HG03378 (cell line): Measurements from ENCODE around the gene SVIL.
"Not testable (repeated sequence)": the region's sequence is repeated elsewhere in the genome, so short reads cannot be mapped to it uniquely, and the experiment has no call there.

Experiments used
- ATAC-seq: cut with Tn5 transposase; IDR thresholded peaks from one replicate; pipeline ENCODE4 v1.9.1; 2021; ENCODE audit warnings: mild to moderate bottlenecking, moderate library complexity; ENCODE audit not compliant: unreplicated experiment

SVIL gene

GRCh38 chr10:29606693-29607092, 28.1 kb downstream of the SVIL start:
- ATAC-seq = not testable (repeated sequence)

DNA sequence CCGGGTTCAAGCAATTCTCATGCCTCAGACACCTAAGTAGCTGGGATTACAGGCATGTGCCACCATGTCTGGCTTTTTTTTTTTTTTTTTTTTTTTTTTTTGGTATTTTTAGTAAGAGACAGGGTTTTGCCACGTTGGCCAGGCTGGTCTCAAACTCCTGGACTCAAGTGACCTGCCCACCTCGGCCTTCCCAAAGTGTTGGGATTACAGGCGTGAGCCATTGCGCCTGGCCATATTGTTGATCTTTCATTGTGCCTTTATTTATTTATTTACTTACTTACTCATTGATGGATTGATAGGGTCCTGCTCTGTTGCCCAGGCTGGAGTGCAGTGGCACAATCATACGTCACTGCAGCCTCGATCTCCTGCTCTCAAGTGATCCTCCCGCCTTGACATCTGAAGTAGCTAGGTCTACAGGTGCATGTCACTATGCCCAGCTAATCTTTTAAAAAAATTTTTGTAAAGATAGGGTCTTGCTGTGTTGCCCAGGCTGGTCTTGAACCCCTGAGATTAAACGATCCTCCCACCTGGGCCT, 30.4 kb downstream of the SVIL start:
- no peak for ATAC-seq

DNA sequence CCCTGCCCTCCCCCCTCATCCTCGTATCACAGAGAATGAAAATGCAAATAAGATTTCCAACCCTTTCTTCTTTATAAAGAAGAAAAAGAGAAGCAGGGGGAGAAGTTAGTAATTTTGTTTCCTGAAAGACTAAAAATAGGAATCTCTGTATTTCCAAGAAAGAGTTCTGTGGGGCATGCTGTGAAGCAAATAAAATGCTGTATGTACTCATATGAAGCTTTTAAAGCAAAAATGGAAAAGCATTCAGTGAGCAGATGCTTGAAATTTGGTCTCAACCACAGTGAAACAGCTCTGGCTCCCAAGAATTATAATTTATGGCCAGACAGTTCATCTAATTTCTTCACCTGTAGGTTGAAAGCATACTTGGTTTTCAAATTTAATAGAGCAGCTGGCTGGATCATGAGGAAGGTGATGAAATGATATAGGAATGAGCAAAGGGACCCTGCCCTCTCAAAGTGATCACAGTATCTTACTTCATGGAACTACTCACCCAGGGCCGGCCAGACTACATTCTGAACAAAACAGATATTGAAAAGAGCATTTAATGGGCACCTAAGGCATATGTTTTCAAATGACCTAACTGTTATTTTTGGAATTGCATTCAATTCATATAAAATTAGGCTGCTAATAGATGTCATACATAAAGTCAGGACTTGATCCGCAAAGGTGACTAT, 31.4 kb downstream of the SVIL start:
- no peak for ATAC-seq

DNA sequence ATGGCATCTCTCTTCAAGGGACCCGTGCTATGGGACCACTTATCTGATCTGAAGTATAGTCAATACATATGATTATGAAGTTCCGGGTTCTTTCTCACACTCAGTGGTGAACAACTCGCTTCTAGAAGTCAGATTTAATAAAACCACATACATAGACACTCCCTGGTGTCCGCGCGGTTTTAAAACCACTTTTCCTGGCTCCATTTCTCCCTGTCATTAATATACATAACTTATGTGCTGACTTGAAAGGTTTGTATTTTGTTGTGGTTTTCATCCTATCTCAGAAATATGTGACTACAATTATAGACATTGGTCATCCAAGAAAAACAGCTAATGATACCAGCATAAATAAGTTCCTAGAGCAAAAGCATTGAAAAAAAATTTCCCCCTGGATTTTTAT, 34.0 kb downstream of the SVIL start:
- ATAC-seq = no peak

- no peak for ATAC-seq
Observed at GRCh38 chr10:29600067-29600466, 34.7 kb downstream of the SVIL start.

- ATAC-seq = no peak
Observed at GRCh38 chr10:29598851-29599311, 35.9 kb downstream of the SVIL start.

DNA sequence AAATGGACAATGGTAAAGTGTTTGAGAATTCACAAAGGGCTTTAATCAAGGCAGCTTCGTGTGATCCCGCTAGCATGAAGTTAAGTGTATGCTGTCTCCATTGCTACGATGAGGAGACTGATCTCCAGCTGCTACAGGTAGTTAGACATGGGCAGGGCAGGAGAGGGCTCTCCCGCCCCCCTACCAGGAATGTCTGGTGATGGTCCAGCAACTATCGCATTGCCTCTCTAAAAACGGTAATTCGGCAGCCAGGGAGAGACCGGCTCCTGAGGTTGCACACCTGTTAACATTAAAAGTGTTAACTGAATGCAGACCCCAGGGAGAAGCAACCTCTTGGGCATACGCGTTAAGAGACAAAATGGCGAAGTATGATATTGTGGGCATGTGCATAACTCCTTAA, 37.9 kb downstream of the SVIL start:
- ATAC-seq = no peak

- no peak for ATAC-seq
Observed at GRCh38 chr10:29596356-29596755, 38.4 kb downstream of the SVIL start.

DNA sequence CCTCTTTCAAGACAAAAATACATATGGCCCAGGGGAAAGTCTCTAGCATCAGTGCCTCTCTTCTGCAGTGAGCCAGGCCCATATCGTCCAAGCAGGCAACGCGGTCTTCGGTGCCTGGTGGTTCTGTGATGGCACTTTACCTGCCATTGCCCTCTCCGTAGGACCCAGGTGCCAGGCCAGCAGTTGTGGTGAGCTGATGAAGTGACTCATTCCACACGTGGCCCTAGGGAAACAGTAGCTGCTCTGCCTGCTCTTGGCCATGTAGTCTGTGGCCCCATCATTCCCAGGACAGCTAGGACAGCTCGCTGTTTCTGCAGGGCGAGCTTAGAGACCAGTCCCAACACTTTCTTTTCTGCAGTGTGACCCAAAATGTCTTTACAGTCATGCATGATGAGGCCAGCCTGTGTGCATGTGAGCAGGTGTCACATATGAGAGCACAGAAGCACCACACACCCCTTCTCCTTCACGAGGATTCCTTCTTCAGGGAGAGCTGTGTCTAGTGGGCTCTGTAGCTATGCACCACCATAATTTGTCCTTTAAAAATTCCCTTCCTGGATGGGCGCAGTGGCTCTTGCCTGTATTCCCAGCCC, 39.0 kb downstream of the SVIL start:
- no peak for ATAC-seq

DNA sequence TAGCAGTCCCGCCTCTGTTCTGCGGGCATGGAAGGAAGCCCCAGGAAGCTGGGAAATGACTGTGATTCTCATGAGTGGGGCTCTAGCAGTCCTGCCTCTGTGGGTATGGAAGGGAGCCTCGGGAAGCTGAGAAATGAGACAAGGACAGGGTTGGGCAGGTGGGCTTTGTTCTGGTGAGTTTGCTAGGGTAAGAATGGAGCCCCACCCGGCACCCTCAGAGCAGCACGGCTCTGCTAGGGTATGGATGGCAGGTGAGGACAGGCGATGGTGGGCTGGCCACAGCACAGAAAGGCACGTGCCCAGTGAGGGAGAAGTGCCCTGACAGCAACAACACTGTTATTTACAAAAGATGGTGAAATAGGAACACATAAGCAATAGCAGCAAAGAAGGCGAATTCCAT, 39.6 kb downstream of the SVIL start:
- no peak for ATAC-seq

DNA sequence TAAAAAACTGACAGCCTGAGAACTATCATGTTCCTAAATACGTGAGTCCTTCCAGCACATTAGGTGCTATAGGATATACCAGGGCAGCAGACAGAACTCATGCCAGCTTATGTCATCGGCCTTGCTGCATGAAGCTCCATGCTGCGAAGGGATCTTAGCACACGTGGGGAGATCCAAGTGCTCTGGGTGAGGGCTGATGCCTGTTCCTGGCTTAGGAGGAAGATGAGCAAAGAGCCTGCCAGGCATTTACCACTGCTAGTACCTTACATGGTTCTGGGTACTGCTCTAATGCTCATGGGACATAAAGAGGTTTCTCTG, 43.2 kb downstream of the SVIL start:
- no peak for ATAC-seq

GRCh38 chr10:29590915-29591650, 43.7 kb downstream of the SVIL start:
- no peak for ATAC-seq

DNA sequence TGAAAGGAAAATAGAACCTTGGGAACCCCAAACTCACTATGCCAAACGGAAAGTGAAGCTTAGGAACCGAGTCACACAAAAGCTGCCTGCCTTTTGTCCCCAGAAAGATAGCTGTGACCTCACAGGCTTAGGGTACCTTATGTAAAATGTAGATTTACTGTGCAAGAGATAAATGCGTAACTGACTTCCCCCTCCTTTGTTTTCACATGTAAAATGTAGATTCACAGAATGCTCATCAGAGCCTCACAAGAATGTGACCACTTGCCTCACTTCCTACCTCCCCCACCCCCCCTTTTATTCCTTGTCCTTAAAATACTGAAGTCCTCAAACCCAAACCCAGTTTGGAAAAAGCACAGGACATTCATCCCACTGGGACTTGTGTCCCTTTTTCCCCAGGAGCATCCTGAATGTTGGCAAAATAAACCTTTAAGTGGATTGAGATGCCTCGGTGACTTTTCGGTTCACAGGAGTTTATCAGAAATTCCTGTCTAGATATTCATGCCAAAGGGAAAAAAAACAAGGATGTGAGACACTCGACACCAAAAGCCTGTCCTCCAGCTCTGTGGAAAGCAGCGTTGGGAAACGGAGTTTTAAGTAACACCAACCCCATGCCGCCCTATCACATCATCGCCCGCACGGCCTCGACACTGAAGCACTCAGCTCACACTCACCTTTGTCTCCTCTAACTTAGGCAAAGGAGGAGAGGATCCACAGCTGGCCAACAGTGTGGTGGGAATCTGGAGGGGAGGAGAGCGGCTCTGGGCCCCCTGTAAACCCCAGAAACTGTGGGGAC, 45.9 kb downstream of the SVIL start:
- no peak for ATAC-seq

DNA sequence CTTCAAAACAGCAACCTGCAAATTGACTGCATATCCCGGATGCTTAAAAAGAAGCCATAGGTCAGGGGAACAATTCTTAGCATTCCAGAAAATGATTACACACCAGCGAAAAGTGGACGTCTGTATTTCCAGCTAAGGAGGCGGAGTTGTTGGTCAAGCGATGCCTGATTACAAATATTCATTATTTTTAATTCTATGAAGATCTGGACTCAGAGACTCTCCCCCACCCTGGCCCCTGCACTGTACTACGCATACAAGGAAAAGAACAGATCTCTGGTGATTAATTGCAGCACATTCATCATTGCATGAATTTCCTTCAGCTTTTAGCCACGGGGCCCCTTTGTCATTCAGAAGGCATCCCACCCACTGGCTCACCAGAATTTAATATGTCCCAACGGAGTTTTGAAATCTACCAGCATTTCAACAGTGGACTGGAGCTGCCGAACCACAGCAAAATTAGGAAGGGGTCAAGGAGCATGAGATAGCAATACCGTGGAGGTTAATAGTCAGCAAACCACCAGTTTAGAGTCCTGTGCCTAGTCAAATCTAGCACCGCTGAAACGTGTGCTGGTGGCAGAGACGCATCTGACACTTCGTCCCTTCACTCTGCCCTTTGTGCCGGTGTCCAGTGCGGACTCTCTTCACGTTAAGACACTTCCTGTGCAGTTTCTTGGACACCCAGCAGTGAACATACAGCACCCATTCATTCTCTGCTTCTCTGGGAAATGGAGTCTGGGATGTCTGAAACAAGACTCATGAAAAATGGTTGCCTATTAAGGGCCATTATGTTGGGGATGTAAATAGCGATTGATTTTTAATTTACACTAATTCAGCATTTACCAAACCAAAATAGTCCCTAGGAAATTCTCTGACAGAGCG, 46.8 kb downstream of the SVIL start:
- ATAC-seq = not testable (repeated sequence)

GRCh38 chr10:29587102-29587749, 47.5 kb downstream of the SVIL start:
- ATAC-seq = not testable (repeated sequence)

- ATAC-seq = no peak
Observed at GRCh38 chr10:29586509-29586908, 48.3 kb downstream of the SVIL start.

DNA sequence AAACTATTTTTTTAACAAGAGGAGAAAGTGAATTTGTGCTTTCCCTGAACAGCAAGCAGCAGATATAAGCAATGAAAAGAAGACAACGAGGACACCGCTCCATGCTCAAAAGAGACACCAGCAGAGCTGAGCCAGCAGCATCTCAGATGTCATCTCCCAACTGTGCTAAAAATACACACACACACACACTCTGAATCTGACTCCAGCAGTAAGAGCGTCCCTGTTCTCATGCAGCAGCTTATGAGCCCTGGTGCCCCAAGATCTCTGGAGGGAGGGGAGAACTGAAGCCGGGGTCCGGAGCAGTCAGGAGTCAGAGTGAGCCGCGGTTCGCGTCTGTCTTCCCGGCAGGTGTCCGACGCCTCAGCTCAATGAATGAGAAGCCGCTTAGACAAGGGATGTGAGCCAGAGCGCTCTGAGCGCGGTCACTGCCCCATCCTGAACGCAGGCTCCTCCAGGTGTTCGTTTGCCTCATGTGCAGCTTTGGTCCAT, 49.2 kb downstream of the SVIL start:
- ATAC-seq = no peak

DNA sequence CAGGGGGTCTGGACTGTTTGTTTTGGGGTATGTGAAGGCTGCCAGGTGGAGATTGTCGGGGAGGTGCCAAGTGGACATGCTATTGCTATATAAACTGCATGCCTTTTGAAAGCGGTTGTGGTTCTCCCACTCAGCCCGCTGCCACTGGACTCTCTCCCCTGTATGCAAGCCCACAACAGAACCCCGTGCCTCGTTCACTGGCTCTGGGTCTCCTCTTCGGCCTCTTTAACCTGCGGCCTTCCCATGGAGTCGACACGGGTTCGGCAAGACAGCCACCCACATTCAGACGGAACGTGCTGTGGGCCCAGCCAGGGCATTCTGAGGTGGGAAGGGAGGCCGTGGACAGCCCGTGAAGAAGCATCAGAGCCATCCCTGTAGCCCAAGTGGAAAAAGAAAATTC, 50.3 kb downstream of the SVIL start:
- no peak for ATAC-seq

- no peak for ATAC-seq
Observed at GRCh38 chr10:29583674-29584073, 51.1 kb downstream of the SVIL start.

GRCh38 chr10:29582769-29583168, 52.0 kb downstream of the SVIL start:
- not testable (repeated sequence) for ATAC-seq
